CD4-positive, alpha-beta T cell treated with Interleukin-17A for 1 hour (primary cell): ENCODE results near the gene EN2.

ENCODE experiments used
- DNase-seq: peaks from one replicate; pipeline ENCODE4 v3.0.0-alpha.2; 2020

EN2 gene

DNA sequence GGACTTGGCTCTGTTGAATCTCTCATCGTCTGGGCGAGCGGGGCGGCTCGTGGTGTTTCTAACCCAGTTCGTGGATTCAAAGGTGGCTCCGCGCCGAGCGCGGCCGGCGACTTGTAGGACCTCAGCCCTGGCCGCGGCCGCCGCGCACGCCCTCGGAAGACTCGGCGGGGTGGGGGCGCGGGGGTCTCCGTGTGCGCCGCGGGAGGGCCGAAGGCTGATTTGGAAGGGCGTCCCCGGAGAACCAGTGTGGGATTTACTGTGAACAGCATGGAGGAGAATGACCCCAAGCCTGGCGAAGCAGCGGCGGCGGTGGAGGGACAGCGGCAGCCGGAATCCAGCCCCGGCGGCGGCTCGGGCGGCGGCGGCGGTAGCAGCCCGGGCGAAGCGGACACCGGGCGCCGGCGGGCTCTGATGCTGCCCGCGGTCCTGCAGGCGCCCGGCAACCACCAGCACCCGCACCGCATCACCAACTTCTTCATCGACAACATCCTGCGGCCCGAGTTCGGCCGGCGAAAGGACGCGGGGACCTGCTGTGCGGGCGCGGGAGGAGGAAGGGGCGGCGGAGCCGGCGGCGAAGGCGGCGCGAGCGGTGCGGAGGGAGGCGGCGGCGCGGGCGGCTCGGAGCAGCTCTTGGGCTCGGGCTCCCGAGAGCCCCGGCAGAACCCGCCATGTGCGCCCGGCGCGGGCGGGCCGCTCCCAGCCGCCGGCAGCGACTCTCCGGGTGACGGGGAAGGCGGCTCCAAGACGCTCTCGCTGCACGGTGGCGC is at the start of gene EN2:
Gene EN2, plus strand, starts transcription at position 19 of the 767 bp plus-strand sequence. Its CDS starts 249 bp downstream, at position 268.
- no peak for DNase-seq

- no peak for DNase-seq
Observed at GRCh38 chr7:155408651-155409586, 49.0 kb upstream of the EN2 start.

- no peak for DNase-seq
Observed at GRCh38 chr7:155409980-155410379, 47.9 kb upstream of the EN2 start.

DNA sequence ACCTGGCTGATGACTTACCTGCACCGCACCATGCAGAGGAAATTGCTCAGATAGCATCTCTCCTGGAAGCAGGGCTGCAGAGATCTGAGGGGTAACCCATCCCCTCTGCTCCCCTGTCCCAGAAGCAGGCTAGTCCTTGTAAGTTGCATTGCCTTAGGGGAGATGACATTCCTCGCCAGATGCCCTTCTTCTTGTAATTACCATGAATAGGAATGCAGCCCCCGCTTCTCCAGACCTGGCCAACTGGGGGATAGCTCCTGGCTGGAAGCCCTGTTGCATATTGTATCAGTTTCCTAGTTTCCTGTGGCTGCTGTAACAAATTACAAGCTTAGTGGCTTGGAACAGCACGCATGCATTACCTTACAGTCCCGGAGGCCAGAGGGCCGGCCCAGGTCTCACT is 47.5 kb upstream of the EN2 start:
- DNase-seq, result no peak

GRCh38 chr7:155411718-155412415 is 46.1 kb upstream of the EN2 start:
- DNase-seq, result no peak

- peak; percentile 22 for DNase-seq
Observed at GRCh38 chr7:155412416-155413253, 45.3 kb upstream of the EN2 start.

DNA sequence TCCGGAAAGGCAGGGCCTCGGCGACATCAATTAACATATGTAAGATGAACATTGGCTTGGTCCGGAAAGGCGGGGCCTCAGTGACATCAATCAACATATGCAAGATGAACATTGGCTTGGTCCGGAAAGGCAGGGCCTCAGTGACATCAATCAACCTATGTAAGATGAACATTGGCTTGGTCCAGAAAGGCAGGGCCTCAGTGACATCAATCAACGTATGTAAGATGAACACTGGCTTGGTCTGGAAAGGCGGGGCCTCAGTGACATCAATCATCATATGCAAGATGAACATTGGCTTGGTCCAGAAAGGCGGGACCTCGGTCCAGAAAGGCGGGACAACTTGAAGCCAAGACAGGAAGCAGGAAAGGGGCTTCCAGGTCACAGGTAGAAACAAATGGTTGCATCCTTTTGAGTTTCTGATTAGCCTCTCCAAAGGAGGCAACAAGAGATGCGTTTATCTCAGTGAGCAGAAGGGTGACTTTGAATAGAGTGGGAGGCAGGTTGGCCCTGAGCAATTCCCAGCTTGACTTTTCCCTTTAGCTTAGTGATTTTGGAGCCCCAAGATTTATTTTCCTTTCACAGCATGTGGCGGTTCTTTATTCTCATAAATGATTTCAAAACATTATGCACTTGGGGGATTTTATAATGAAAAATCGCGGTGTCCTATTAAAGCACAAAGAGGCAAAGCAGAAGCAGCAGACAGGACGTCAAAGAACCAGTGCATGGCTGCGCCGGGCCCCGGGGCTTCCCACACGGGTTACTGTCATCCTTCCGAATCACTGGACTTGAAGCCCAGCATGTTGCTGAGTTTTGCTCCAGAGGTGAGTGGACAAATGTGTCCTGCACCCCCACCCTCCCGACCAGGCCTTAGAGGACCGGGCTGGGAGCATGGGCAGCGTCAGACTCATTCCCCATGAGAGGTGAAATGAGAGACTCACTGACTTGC is 43.1 kb upstream of the EN2 start:
- DNase-seq, result no peak

DNA sequence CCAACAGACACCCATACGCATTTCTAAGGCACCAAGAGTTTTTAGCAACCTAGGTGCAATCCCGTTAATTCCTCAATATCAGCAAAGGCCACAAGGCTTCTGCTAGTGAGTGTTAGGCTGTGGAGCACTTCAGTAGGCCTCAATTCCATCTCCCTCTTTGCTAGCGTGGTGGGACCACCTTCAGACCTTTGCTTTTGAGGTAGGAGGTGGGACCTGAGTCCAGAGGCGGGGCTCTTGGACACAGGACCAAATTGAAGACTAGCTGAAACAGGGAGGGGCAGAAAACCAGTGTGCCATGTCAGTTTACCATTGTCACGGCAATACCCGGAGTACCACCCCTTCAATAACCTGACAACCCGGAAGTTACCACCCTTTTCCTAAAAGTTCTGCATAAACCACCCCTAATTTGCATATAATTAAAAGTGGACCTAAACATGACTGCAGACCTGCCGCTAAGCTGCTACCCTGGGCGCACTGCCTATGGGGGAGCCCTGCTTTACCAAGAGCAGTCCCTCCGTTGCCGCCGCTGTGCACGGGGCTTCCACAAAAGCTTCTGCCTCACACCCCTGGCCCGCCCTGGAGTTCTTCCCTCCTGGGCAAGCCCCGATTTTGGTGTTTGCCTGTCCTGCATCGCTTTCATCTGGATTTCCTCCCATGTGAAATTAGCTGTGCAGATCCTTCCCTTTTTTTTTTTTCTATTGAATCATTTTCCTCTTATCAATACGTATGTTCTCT is 41.1 kb upstream of the EN2 start:
- DNase-seq, result no peak

DNA sequence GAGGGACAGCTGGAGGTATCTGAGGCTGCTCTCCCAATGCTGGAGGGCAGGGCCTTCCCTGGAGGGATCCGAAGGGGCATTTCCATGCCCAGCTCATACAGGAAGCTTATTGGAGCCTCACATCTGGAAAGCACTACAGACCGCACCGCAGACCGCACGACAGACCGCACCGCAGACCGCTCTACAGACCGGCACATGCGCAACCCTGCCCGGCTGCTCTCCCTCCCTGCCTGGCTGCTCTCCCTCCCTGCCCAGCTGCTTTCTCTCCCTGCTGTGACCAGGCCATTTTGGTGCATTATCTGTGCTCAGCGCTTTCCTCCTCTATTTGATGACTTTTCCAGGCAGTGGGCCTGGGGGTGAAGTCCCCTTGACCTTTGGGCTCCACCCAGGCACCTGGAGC is 39.6 kb upstream of the EN2 start:
- DNase-seq, result no peak

DNA sequence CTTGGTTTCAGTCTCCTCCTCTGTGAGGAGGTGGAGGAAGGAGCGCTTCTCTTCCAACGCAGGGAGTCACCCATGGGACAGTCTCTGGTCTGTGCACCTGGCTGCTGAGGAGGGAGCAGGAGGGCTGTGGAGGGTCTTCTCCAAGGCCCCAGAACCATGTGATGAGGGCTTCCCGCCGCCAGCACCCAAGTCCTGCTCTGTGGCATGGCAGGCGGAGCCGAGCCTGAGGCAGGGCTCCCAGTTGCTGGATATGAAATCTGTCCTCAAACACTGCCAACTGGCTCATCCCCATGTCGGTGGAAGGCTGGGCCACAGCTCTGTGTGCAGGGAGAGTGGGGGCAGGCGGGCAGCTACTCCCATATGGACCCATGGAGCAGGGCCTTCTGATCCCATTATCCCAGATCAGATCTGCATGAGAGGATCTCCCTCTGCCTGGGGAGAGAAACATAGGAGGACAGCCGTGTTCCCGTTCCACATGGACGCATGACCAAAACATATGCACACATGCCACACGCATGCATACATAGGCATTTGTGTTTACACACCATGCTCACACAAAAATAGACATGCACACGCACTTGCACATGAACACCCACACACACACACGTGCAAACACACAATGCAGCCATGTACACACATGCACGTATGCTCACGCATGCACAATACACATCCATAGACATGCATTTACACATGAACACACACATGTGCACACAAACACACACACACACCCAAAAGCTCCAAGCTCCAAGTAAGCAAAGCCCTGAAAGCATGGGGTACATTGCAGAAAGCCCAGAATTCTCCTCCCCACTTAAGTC is 38.8 kb upstream of the EN2 start:
- DNase-seq, result no peak

DNA sequence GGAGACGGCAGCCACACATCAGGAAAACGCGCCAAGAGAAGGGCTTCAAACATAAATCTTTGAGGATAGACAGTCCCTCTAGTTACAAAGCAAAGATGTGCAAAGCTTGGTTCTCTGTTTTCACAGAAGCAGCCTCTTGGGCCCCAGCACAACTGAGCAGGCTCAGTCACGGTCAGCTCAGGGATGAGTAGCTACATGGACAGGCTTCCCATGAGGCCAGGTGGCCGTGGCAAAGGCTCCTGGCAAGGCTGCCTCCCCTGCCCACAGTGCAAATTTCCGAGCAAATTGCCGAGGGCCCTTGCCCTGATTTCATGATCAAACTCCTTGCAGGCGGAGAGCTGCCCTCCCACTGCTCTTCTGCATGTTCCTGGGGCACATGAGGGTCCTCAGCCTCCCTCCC is 37.8 kb upstream of the EN2 start:
- DNase-seq, result no peak

- DNase-seq, result no peak
Observed at GRCh38 chr7:155422151-155422550, 35.8 kb upstream of the EN2 start.

- DNase-seq, result no peak
Observed at GRCh38 chr7:155422599-155423336, 35.2 kb upstream of the EN2 start.

- no peak for DNase-seq
Observed at GRCh38 chr7:155423337-155424285, 34.3 kb upstream of the EN2 start.

DNA sequence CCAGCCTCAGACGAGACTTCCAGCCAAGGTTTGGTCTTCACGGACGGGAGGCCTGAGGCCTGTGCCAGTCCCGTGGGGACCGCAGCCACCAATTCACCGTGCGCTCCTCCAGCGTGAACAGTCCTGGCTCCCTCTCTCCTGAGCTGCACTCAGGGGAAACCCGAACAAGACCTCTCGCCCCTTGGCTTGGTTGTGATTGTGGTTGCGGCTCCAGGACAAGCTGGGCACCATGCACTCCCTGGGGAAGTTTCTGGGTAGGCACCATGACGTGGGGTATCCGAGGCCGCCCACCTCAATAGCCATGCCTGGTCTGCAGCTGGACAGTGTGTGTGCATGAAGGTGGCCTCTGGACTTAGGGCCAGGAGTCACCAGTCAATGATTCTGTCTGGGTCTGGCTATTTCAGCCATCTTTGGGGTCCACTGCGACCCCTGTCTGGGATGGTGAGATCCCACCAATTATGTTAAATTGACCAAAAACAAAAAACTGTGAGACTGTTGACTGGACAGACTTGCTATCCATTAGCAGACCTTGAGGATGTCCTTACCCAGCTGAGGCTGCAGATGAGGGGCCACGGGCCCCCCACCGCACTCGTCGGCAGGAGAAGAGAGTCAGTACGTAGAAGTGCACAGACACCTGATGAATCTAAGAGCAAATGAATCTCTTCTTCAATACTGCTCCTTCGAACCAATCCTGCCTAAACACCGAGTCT is 33.5 kb upstream of the EN2 start:
- no peak for DNase-seq

- no peak for DNase-seq
Observed at GRCh38 chr7:155425011-155425340, 33.0 kb upstream of the EN2 start.

GRCh38 chr7:155425887-155426286 is 32.0 kb upstream of the EN2 start:
- DNase-seq, result no peak
